HepG2 (cell line): ENCODE results near the gene SMPD2.

ENCODE experiments used
- BCLAF1 ChIP-seq: fragments of 450-650 bp; IDR thresholded peaks from 2 replicates; pipeline ENCODE4 v1.6.1; 2017; ENCODE audit warnings: mild to moderate bottlenecking
- E2F1 ChIP-seq: sonication (generic); formaldehyde crosslinking; IDR thresholded peaks from 2 replicates; pipeline ENCODE4 v1.5.0; 2020; ENCODE audit warnings: missing genetic modification reagents
- EP300 ChIP-seq, 3 experiments: sonication (generic) in 1 of 3; formaldehyde crosslinking in 1 of 3; IDR thresholded peaks; 2 replicates each; pipeline versions ENCODE4 v1.5.1 to v1.6.1; 2011 to 2020; ENCODE audit warnings: low read depth in 2 of 3, low read length in 2 of 3, borderline replicate concordance in 1 of 3, improper control_type of control experiment in 1 of 3, mild to moderate bottlenecking in 1 of 3, missing genetic modification reagents in 1 of 3, moderate library complexity in 1 of 3
- HCFC1 ChIP-seq: fragments of 150-350 bp; IDR thresholded peaks from 2 replicates; pipeline ENCODE4 v1.6.1; 2014; ENCODE audit warnings: low read depth, low read length
- HNRNPL ChIP-seq: fragments of 200-400 bp; formaldehyde crosslinking; IDR thresholded peaks from 2 replicates; pipeline ENCODE4 v1.6.1; 2017; ENCODE audit warnings: mild to moderate bottlenecking, low read depth, low read length
- RNF2 ChIP-seq: fragments of 450-650 bp; conservative IDR thresholded peaks from 2 replicates; pipeline ENCODE4 v1.6.1; 2016; ENCODE audit warnings: low read depth
- ZBTB33 ChIP-seq: sonication (generic); formaldehyde crosslinking; IDR thresholded peaks from 2 replicates; pipeline ENCODE4 v1.4.0; 2020; ENCODE audit warnings: missing genetic modification reagents
- ZNF629 ChIP-seq: sonication (generic); formaldehyde crosslinking; conservative IDR thresholded peaks from 2 replicates; pipeline ENCODE4 v1.5.0; 2020; ENCODE audit warnings: missing genetic modification reagents
- ZNF775 ChIP-seq: sonication (generic); formaldehyde crosslinking; IDR thresholded peaks from 2 replicates; pipeline ENCODE4 v1.4.0; 2020; ENCODE audit warnings: missing genetic modification reagents, mild to moderate bottlenecking, moderate library complexity, borderline replicate concordance
- TF ChIP-seq, protein P1 (sequence below): sonication (generic); formaldehyde crosslinking; IDR thresholded peaks from 2 replicates; pipeline ENCODE4 v1.5.0; 2020; ENCODE audit warnings: mild to moderate bottlenecking, missing genetic modification reagents, moderate library complexity

- TF ChIP-seq ZNF629 (CRISPR knock-in tag) = no peak
- no peak for TF ChIP-seq BCLAF1
- no peak for TF ChIP-seq HCFC1
- TF ChIP-seq, protein P1, sequence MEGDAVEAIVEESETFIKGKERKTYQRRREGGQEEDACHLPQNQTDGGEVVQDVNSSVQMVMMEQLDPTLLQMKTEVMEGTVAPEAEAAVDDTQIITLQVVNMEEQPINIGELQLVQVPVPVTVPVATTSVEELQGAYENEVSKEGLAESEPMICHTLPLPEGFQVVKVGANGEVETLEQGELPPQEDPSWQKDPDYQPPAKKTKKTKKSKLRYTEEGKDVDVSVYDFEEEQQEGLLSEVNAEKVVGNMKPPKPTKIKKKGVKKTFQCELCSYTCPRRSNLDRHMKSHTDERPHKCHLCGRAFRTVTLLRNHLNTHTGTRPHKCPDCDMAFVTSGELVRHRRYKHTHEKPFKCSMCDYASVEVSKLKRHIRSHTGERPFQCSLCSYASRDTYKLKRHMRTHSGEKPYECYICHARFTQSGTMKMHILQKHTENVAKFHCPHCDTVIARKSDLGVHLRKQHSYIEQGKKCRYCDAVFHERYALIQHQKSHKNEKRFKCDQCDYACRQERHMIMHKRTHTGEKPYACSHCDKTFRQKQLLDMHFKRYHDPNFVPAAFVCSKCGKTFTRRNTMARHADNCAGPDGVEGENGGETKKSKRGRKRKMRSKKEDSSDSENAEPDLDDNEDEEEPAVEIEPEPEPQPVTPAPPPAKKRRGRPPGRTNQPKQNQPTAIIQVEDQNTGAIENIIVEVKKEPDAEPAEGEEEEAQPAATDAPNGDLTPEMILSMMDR (CRISPR knock-in tag) = no peak
- TF ChIP-seq HNRNPL = no peak
- TF ChIP-seq ZBTB33 (CRISPR knock-in tag) = no peak
- no peak for TF ChIP-seq RNF2
- no peak for TF ChIP-seq ZNF775 (CRISPR knock-in tag)
- no peak for TF ChIP-seq E2F1 (CRISPR knock-in tag)
- no peak for TF ChIP-seq EP300 (IDR thresholded peaks at IDR 0.05; ENCODE audit: low read depth in 2 of 2, low read length in 2 of 2)
- TF ChIP-seq EP300 (CRISPR knock-in tag; IDR thresholded peaks at IDR 0.05; ENCODE audit: borderline replicate concordance) = no peak
These were observed 29.2 kb downstream of the SMPD2 start for GRCh38 chr6:109469591-109470189.
